Motor neuron (in vitro differentiated cells): ENCODE results near the gene TEAD4. TPM values are rescaled to one million over a fixed set of nuclear protein-coding genes. Genes with fewer than 3 reads are reported as not detected.
A peak's percentile ranks its signal among the peaks of the same experiment; 100 is the strongest.

Experiments
- ATAC-seq, 8 experiments: fragments of 200-7000 bp; cut with Tn5 transposase; replicated peaks in 6 of 8; 2 replicates each; pipeline ENCODE4 v1.8.0; 2021; ENCODE audit warnings: mild to moderate bottlenecking in 8 of 8, moderate library complexity in 8 of 8
- H3K27ac ChIP-seq, 2 donors: fragments of 250-450 bp; sonication (Bioruptor Pico); 2 replicates each; pipeline ENCODE4 v1.9.0; 2021; ENCODE audit warnings: antibody characterized with exemption in 2 of 2, mild to moderate bottlenecking in 2 of 2, moderate library complexity in 1 of 2
- H3K4me1 ChIP-seq, 2 donors: fragments of 250-450 bp; sonication (Bioruptor Pico); replicated peaks in 1 of 2; 2 replicates each; pipeline ENCODE4 v1.6.1; 2021; ENCODE audit warnings: antibody characterized with exemption in 2 of 2, mild to moderate bottlenecking in 2 of 2, moderate library complexity in 1 of 2
- H3K4me3 ChIP-seq, 5 donors: fragments of 250-450 bp; sonication (Bioruptor Pico); 2 replicates each; pipeline ENCODE4 v1.9.0; 2021; ENCODE audit warnings: antibody characterized with exemption in 5 of 5, mild to moderate bottlenecking in 5 of 5, moderate library complexity in 4 of 5
- WGBS, 10 experiments: fragments of 450-650 bp; shearing (Covaris generic); methylation state at CpG; one replicate each; pipeline ENCODE4 v1.0.0; 2022; 5-methylcytosine and 5-hydroxymethylcytosine counted together
- in situ Hi-C, 9 experiments: fragments of 400-800 bp; cut with MboI; loops; one replicate each; pipeline ENCODE4 v1.15.0; 2021; ENCODE audit warnings: low sequenced_read_pairs in 9 of 9, low pct_unique_long_range_greater_than_20kb in 2 of 9; ENCODE audit not compliant: unreplicated experiment in 9 of 9
- total RNA-seq, 8 experiments: library from RNA; unstranded; fragments of 300-600 nt; gene quantifications; 2 replicates each; pipeline versions ENCODE4 v1.2.3 to v1.2.4, GENCODE V29; 2022

TEAD4 gene
- total RNA-seq, 8 experiments from 2014 or later = 0.98 to 21.0 (median 9.1) TPM

DNA sequence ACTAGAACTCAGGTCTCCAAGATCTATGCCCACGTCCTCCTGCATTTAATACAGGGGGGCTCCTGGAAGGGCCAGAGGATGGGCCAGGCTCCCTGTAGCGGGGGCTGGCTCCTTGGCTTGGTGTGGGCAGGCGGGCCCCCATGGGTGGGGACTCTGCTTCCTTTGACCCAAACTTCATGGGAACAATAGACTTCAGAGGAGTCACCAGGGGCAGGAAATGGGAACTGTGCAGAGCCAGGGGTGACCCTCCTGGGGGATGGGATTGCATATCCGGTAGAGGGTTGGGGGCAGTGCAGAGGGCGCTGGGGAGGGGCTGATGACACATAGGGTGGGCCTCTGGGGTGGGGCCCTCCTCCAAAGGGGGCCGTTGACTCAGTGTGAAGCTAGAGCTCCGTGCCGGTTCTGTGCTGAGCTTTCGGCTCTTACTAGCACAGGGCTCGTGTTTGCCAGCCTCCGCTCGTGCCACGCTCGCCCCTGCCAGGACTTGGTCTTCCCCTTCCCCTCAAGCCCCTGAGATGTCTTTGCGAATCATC, 4.6 kb downstream of the TEAD4 start:
- in situ Hi-C loops = no loop called here
- ATAC-seq = no peak

DNA sequence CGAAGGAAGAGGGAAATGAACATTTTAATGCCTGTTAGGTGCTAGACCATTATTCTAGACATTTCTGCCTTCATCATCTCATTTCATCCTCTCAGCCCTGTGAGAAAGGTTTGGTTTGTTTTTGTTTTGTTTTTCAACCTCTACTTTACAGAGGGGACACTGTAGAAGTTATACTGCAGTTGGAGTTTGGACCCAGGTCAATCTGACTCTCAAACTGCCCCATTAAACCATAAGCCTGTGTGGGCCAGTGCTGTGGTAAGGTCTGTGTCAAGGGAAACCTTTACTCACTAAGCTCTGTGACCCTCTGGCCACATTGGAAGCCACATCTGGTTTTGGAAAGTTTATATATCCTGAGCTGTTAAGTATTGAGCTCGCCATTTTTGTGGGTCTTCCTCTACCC, 8.5 kb downstream of the TEAD4 start:
- WGBS, 10 experiments = 33 to 100% (median 90%) methylated on average over 1 to 2 of the region's 2 CpGs; no CpG with 5 or more reads in 5 of the 10 experiments
- no peak overlapping the region for H3K27ac ChIP-seq
- no peak for ATAC-seq

More for the DNA sequence above, 4.6 kb downstream of the TEAD4 start:
- H3K4me1 ChIP-seq = no peaks in the 10 kb centered on the region
- H3K27ac ChIP-seq = no peak overlapping the region
- 0 to 100% (median 80%) methylated on average over 1 to 5 of the region's 15 CpGs; no CpG with 5 or more reads in 5 of the 10 experiments for WGBS, 10 experiments
- H3K4me3 ChIP-seq = no peak overlapping the region

DNA sequence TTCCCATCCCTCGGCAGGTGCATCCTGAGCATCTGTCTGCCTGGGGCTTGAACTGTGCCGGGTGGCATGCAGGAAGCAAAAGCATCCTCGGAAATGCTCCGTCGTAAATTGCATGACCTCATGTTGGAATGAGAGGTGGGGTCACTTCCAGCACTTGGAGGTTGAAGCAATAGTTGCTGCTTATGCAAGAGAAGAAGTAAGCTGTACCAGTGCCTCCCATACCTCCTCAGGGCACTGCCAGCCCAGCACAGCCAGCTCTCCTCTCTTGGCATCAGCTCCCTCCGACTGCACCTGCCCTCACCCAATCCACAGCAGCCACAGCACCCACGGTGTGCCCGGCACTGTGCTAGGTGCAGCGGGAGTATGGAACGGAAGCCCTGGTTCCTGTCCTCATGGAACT, 11.5 kb downstream of the TEAD4 start:
- Histone ChIP-seq H3K27ac (no peak overlapping the region), H3K4me1 (no peaks in the 10 kb centered on the region), H3K4me3 (no peak overlapping the region)
- in situ Hi-C loops = no loop called here
- 29 to 100% (median 85%) methylated on average over 1 to 7 of the region's 10 CpGs; no CpG with 5 or more reads in 4 of the 10 experiments for WGBS, 10 experiments
- ATAC-seq = peak in 5 of 8 experiments; percentile 6 to 44 (median 36)

More for the DNA sequence above, 8.5 kb downstream of the TEAD4 start:
- in situ Hi-C loops = no loop called here
- no peaks in the 10 kb centered on the region for H3K4me1 ChIP-seq
- no peak overlapping the region for H3K4me3 ChIP-seq

DNA sequence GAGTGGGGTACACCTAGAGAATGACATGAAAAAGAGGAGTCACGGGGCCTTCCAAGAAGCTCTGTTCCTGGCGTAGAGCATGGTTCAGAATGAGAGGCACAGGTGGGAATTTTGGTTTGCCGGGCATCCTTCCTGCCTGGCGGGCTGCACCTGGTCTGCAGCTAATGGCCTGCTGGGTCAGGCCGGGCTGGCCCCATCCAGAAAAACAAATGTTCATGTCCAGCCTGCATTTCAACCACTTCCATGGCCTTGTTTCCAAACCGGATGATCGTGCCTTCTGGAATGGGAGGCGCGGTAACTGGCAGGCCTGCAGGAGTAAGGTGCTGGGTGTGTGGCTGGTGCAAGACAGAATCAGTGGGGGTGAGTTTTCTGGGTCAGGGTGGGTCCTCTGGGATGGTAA, 14.4 kb downstream of the TEAD4 start:
- no peak overlapping the region for H3K27ac ChIP-seq
- no peaks in the 10 kb centered on the region for H3K4me1 ChIP-seq
- WGBS, 10 experiments = 40 to 100% (median 100%) methylated on average over 1 to 9 of the region's 9 CpGs; no CpG with 5 or more reads in 1 of the 10 experiments
- in situ Hi-C loops = no loop called here
- ATAC-seq = no peak
- no peak overlapping the region for H3K4me3 ChIP-seq

DNA sequence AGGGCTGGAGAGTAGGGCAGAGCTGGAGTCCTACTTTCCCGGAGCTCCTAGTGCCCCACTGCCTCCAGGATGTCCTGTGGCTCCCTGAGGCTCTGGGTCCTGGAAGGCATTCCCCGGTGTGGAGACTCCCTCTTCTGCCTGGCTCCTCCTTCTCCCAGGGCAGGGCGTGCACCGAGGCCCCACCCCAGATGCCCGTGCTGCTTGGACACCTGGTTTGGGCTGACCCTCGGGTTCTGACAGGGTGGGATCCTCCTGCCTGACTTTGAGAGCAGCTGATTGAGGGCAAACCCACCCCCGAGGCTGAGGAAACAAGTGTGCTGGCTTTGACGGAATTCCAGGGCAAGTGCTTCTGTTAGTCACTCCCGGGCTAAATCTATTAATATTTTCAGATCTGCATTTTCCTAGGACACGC, 15.4 kb downstream of the TEAD4 start:
- WGBS, 10 experiments = 0 to 100% (median 71%) methylated on average over 1 to 6 of the region's 10 CpGs; no CpG with 5 or more reads in 3 of the 10 experiments
- Histone ChIP-seq H3K4me1 (no peaks in the 10 kb centered on the region), H3K4me3 (no peak overlapping the region), H3K27ac (no peak overlapping the region)
- peak in 3 of 8 experiments; percentile 63 to 81 (median 72) for ATAC-seq
- in situ Hi-C loops = no loop called here

DNA sequence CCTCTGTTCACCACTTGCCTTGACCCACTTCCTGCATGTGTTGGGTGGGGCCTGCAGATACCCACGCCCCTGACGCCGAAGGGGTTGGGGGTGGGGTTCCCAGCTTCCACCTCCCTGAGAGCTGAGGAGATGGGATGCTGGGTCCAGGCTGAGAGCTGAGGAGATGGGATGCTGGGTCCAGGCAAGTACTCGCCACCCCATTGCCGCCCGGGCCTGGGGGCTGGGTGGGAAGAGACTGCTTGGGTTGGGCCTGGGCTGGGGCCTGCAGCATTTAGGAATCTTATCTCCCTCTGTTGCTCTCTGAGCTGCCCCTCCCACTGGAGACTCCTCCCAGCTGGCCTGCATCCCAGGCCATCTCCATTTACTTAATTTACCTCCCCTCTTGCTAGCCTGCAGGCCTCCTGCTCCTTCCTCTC, 17.4 kb downstream of the TEAD4 start:
- in situ Hi-C loops = no loop called here
- H3K27ac ChIP-seq = no peak overlapping the region
- H3K4me3 ChIP-seq = no peak overlapping the region
- H3K4me1 ChIP-seq = no peaks in the 10 kb centered on the region
- WGBS, 10 experiments = 0% methylated on average over 2 of the region's 6 CpGs; no CpG with 5 or more reads in 9 of the 10 experiments
- ATAC-seq = peak in 4 of 8 experiments; percentile 12 to 71 (median 60)

DNA sequence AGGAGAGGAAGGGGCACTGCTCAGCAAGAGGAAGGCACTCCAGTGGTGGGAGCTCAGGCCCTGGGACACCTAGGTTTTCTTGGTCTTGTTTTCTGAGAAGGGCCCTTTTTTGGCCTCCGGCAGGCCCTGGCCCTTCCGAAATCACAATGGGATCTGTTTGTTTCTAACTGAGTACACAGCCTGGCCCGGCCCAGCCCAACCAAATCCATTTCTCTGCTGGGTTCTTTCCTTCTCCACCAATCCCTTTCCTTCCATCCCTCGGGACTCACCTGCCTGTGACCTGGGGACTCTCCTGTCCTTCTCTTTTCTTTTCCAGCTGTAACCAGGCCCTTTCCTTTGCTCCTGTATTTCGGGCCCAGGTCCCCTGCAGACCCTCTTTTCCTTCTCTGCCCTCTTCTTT, 18.6 kb downstream of the TEAD4 start:
- Histone ChIP-seq H3K27ac (no peak overlapping the region), H3K4me1 (no peaks in the 10 kb centered on the region), H3K4me3 (no peak overlapping the region)
- in situ Hi-C loops = no loop called here
- no peak for ATAC-seq
- 73 to 100% (median 94%) methylated on average over 1 to 5 of the region's 5 CpGs; no CpG with 5 or more reads in 2 of the 10 experiments for WGBS, 10 experiments

DNA sequence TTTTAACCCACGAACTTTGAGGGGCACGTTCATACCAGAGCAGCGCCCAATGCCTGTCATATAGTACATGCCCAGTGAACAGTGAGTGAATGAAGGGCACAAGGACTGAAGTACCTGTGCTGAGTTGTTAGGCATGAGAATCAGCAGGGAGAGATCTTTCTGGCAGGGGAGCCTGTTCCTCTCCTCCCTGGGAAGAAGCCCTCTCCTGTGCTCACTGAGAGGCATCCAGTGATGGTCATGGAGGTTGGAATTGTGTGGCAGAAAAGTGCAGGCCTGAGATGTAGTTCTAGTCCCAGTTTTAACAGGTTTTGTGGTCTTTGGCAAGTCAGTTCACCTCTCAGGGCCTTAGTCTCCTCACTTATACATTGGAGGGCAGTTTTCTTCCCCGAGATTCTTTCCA, 20.6 kb downstream of the TEAD4 start:
- Histone ChIP-seq H3K4me1 (no peaks in the 10 kb centered on the region), H3K27ac (no peak overlapping the region), H3K4me3 (no peak overlapping the region)
- WGBS, 10 experiments = 77 to 100% (median 91%) methylated on average over 2 to 4 of the region's 4 CpGs; no CpG with 5 or more reads in 4 of the 10 experiments
- in situ Hi-C loops = no loop called here
- ATAC-seq = no peak

DNA sequence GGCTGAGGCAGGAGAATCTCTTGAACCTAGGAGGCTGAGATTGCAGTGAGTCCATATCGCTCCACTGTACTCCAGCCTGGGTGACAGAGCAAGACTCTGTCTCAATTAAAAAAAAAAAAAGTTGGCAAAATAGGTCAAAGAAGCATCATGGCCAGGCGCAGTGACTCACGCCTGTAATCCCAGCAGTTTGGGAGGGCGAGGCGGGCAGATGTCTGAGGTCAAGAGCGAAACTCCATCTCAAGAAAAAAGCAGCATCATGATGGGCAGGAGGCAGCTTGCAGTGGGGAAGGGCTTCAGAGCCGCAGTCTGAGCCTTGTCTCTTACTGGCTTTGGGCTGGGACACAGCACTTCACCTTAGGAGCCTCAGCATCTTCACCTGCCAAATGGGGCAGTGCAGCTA, 21.4 kb downstream of the TEAD4 start:
- WGBS, 10 experiments = 50 to 100% (median 97%) methylated on average over 1 to 6 of the region's 7 CpGs; no CpG with 5 or more reads in 4 of the 10 experiments
- no peaks in the 10 kb centered on the region for H3K4me1 ChIP-seq
- no peak for ATAC-seq
- in situ Hi-C loops = no loop called here
- no peak overlapping the region for H3K4me3 ChIP-seq
- no peak overlapping the region for H3K27ac ChIP-seq

DNA sequence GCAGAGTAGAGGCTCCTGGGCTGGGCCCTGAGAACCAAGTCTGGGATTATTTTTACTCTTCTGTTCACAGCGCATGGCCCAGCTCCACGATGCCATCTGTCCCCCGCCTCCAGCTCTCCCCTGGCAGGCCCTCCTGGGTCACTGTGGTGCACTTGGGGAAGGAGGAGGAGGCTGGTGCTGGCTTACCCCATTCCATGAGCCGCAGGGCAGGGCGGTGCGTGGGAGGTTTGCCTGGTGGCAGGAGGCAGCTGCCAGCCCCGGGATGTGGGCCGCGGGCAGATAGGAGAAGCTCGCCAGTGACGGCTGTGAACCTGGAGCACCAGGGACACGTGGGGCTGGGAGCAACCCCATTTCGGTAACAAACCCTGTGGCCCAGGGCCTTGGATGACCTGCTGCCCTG, 23.2 kb downstream of the TEAD4 start:
- ATAC-seq = no peak
- in situ Hi-C loops = no loop called here

DNA sequence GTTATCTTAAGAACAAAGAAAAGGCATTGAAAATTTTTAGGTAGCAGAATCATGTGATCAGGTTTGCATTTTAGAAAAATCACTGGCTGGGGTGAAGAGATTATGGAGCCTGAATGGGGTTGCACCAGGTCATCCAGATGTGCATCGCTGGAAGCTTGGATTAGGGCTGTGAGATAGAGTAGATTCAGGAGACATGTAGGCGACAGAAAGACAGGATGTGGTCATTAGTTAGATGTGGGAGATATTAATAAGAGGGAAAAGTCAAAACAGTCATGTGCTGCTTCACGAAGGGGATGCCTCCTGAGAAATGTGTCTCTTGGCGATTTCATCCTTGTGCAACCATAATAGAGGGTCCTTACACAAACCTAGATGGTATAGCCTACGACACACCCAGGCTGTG, 25.1 kb downstream of the TEAD4 start:
- no peak for ATAC-seq
- H3K4me1 ChIP-seq = no peaks in the 10 kb centered on the region
- no peak overlapping the region for H3K4me3 ChIP-seq
- no peak overlapping the region for H3K27ac ChIP-seq
- in situ Hi-C loops = no loop called here
- 56 to 100% (median 90%) methylated on average over 1 to 4 of the region's 5 CpGs; no CpG with 5 or more reads in 3 of the 10 experiments for WGBS, 10 experiments

More for the DNA sequence above, 23.2 kb downstream of the TEAD4 start:
- Histone ChIP-seq H3K4me3 (no peak overlapping the region), H3K4me1 (no peaks in the 10 kb centered on the region), H3K27ac (no peak overlapping the region)
- 90 to 100% (median 92%) methylated on average over 1 to 10 of the region's 13 CpGs; no CpG with 5 or more reads in 6 of the 10 experiments for WGBS, 10 experiments

DNA sequence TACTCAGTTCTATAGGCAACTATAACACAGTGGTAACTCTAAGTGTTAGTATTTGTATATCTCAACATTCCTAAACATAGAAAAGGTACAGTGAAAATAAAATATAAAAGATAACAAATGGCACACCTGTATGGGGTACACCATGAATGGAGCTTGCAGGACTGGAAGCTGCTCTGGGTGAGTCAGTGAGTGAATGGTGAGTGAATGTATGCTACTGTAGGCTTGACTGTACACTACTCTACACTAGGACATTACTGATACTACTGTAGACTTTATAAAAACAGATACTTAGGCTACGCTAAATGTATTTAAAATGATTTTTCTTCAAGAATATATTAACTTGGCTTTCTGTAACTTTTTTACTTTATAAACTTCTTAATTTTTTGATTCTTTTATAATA, 25.5 kb downstream of the TEAD4 start:
- H3K4me1 ChIP-seq = no peaks in the 10 kb centered on the region
- no peak for ATAC-seq
- H3K4me3 ChIP-seq = no peak overlapping the region
- in situ Hi-C loops = no loop called here
- WGBS, 10 experiments = 83 to 100% (median 100%) methylated on average over 1 of the region's 1 CpG; no CpG with 5 or more reads in 2 of the 10 experiments
- H3K27ac ChIP-seq = no peak overlapping the region

DNA sequence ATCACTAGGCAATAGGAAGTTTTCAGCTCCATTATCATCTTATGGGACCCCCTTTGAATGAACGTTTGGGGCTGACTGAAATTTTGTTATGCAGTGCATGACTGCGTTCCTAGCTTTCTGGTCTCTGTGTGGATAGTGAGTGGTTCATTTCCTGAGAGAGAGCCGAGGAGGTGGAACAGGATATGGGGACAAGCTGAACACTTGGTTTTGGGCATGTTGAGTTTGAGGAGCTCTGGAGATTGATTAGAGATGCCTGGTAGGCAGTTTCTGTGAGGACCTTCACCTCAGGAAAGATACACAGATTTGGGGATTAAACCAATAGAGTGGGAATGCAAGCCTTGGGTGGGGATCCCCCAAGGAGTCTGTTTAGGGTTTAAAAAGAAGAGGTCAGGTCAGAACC, 27.7 kb downstream of the TEAD4 start:
- Histone ChIP-seq H3K27ac (no peak overlapping the region), H3K4me3 (no peak overlapping the region), H3K4me1 (no peaks in the 10 kb centered on the region)
- no peak for ATAC-seq
- in situ Hi-C loops = no loop called here
- WGBS, 10 experiments = 29 to 100% (median 85%) methylated on average over 1 to 3 of the region's 3 CpGs; no CpG with 5 or more reads in 1 of the 10 experiments

DNA sequence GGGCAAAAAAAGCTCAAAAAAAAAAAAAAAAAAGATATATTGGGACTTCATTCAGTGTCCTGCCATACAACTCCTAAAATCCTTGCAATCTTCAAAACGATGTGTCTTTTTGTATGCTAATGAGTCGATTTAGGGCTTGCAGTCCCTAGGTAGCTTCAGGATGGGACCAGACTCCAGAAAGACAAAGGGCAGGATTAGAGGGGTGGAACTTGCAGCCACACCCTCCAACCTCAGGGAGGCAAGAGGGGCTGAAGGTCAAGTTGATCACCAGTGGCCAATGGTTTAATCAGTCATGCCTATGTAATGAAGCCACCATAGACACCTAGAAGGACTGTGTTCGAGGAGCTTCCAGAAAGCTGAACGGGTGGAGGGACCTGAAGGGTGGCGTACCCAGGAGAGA, 29.3 kb downstream of the TEAD4 start:
- WGBS, 10 experiments = 40 to 100% (median 83%) methylated on average over 1 to 4 of the region's 5 CpGs; no CpG with 5 or more reads in 3 of the 10 experiments
- Histone ChIP-seq H3K4me3 (no peak overlapping the region), H3K4me1 (no peaks in the 10 kb centered on the region), H3K27ac (no peak overlapping the region)
- in situ Hi-C loops = no loop called here
- no peak for ATAC-seq
